HG03135 (cell line): ENCODE measurements around the gene ERC2.
"Not testable (repeated sequence)": the region's sequence is repeated elsewhere in the genome, so short reads cannot be mapped to it uniquely, and the experiment has no call there.

Source experiments
- ATAC-seq: cut with Tn5 transposase; IDR thresholded peaks from one replicate; pipeline ENCODE4 v1.9.1; 2021; ENCODE audit warnings: mild to moderate bottlenecking, moderate library complexity; ENCODE audit not compliant: unreplicated experiment

The ERC2 gene

DNA sequence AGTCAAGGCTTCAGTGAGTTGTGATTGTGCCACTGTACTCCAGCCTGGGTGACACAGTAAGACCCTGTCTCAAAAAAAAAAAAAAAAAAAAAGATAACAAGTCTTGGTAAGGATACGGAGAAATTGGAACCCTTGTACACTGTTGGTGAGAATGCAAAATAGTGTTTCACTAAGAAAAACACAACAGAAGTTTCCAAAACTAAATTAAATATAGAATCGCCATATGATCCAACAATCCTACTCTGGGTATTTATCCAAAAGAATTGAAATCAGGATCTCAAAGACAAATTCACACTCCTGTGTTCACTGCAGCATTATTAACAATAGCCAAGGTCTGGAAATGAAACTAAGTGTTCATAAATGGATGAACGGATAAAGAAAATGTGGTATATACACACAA, 149.4 kb downstream of the ERC2 start:
- ATAC-seq, result no peak

DNA sequence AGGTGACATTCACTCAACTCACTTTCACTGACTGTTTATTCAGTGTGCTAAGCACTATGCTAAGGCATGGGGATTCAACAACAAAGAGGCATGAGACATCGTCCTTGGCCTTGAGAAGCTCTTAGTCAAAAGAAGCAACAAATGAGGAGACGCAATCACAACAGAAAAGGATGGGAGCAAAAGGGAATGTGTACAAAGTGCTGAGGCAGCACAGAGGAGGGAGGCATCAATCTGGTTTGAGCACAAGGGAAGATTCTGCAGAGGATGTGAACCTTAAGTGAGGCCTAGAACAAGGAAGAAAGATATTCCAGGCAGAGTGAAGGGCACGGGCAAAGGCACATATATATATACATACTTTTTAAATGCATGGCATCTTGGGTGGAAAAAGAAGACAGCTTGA, 151.3 kb downstream of the ERC2 start:
- no peak for ATAC-seq

DNA sequence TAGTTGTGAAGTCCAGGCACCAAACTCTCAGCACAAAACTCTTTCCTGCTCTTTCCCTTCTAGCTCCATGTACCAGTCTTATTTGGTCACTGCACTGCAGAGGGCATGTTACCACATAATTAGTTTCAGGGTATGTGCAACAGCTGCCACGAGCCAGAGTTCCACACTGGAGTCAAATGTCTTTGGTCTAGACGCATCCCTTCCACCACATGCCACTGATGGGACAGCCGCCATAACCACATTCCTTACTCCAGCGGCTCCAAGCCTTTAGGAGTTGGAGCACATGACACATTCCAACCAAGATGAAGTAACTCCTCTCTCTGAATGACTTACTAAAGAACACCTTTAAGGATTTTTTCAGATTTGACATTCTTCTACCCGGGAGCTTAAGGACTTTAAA, 153.4 kb downstream of the ERC2 start:
- no peak for ATAC-seq

DNA sequence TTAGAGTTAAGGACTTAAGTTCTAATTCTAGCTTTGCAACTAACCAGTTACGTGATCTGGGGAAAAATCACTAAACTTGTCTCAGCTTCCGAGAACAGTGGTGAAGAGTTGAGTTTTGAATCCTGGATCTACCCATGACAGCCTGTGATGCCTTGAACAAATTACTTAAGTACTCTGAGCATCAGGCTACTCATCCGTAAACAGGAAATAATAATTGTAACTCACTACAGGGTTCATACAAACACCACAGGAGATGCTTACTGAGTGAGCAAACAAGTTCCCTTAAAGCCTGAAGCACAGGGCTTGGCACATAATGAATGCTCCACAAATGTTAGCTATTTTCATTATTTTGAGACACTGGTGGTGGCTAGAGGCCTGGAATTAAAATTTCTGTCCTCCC, 158.8 kb downstream of the ERC2 start:
- no peak for ATAC-seq

DNA sequence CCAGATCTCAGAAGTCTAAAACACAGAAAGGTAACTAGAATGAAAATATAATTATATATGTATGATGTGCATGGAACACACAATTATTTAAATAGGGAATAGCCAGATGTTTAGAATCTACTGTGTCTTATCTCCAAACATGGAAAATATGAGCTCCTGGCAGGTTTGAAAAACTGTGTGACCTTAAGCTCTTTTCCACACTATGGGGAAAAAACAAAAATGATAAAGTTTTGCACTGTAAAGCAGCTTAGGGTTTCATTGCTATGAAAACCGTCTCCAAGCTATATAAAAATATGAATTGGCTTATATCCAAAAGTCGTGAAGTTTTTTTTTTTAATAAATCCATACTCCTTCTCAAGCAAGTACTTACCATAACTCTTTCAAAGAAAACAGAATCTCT, 159.8 kb downstream of the ERC2 start:
- ATAC-seq, result no peak

DNA sequence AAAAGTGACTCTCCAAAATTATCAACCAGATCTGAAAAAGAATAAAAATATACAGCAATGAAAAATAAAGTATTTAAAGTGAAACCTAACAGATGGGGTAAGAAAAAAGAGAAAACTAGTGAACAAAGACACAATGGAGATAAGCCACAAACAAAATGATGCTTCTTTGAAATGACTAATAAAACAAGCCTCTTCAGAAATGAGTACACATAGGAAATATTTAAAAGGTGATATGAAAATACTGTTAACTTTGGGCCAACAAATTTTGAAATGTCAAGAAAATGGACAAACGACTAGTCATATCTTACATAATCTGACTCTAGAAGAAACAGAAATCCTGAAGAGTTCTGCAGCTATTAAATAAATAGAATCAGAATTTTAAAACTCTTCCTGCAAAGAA, 164.2 kb downstream of the ERC2 start:
- no peak for ATAC-seq

DNA sequence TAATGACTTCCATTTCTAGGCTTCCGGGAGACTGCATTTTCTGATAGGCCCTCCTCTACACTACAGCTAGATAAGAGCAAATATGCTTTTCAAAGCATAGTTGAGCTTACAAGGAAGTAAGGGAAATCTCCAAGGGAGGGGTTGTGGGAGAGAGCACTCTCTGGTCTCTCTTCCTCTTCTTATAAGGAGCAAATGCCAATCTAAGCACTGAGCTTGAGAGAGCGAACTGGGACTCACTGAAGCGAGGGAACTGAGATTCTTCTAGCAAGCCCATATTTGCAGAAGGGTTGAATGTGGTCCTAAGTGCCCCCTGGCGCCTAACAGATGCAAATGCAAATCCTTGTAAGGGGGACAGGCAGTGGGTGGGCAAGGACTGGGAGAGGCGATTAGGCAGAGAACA, 164.8 kb downstream of the ERC2 start:
- no peak for ATAC-seq

DNA sequence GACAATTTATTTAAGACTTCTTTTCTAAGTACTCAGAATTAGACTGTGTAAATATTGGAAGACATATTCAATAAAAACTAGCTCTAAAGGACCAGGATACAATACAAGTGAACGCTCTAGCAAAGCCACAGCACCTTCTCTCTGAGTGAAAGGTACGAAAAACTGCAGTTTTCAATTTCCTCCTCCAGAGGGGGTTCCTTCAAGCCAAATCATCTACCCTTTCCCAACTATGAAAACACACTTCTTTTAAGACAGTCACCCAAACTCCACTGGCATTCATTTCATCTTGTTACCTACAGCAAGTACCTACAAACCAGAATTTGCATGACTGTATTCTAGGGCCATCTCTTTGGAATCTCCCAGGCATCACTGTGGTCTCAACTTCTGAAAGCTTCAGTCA, 165.8 kb downstream of the ERC2 start:
- no peak for ATAC-seq

DNA sequence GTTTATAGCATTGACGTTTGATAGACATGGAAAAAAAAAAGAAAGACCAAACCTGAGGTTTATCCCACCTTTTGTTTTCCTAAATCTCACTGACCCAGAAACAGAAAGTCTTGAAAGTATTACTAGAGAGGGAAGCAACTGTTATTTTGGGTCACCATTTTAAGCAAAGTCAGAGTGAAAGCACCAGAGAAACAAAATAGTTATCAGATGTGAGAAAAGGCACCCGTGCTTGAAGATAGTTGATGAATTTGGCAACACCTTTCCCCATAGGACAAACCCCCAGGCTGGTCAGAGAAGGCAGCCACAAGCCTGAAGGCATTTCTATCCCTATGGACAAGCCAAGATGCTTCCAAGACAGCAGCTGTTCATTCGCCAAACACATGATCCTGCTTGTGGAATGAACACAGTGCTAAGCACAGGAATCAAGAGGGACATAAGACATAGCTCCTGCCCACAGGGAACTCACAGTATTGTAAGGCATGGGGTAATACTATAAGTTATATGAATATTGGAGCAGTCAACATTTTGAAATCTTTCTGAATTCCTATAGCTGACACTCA, 170.9 kb downstream of the ERC2 start:
- no peak for ATAC-seq

DNA sequence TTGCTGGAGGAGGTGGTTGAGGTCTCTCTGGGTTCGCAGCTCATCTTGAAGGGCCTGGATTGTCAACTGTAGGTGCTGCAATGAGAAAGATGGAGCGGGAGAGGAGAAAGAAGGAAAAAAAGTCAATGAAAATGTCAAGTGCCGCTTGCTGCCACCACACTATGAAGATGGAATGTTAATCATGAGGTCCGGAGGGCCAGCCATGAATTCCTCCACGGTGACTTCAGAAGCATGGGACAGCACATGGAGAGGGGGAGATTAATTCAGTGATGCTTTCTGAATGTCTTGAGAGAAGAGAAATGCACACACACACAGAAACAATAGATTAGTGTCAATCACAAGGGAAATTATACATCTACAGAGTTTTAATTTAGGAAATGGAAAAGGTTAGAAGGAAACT, 171.9 kb downstream of the ERC2 start:
- ATAC-seq, result no peak

DNA sequence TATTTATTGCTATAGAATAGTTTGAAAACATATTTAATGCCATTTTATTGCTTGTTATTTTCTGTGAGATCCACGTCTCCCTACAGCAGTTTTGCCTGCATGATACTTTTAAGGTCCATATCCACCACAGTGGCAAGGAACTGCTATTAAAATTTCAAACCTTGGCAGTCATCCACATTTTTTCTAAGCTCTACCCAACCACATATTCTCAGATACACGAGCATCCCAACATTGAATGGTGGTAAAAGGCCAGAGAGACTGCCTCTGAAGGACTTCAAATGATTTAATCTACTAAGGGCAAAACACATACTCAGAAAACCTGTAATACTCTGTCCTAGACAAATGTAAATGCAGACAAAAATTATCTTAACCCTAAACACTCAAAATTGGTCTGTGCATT, 173.1 kb downstream of the ERC2 start:
- no peak for ATAC-seq

DNA sequence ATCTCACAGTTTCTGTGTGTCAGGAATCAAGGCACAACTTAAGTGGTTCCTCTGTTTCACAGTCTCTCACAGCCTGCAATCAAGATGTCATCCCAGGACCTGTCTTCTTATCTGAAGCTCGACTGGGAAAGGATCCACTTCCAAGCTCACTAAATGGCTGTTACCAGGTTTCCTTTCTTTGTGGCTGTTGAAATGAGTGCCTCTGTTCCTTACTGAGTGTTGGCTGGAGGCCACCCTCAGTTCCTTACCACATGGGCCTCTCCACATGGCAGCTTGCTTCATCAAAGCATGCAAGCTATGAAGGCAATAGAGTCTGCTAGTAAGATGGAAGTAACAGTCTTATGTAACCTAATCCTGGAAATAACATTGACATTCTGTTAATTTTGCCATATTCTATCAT, 174.0 kb downstream of the ERC2 start:
- no peak for ATAC-seq

DNA sequence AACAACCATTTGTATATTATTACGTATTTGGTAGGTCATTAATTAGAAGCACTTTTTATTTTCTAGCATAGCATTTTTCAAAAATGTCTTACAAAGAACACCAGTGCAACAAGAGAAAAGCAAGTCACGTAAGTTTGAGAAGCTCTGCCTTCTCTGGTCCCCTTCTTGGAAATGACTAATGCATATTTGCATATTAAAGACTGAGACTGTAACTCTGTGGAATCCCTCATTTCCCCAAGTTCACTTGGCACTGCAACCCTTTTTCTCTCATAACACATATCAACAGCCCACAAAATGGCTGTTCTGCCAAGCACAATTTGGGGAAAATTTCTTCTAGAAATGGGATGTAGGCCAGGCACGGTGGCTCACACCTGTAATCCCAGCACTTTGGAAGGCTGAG, 176.3 kb downstream of the ERC2 start:
- no peak for ATAC-seq

DNA sequence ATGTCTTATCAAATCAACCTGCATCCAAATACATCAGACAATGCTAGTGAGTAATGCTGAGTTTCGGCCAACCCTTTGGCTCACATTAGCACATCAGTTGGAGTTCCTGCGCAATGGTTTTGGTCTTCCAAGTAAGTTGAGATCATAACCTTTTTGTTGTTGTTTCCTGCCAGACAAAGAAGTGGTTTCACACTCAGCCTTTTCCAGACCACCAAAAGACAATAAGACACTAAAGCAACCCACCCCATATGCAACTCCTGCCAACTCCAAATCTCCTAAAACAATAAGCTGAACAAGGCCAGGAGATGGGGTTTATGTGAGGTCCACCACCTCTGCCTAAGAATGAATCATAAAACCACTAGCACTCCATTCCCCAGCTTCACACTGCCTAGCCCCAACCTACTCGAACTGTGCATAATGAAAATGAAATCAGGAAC, 177.0 kb downstream of the ERC2 start:
- ATAC-seq, result no peak

DNA sequence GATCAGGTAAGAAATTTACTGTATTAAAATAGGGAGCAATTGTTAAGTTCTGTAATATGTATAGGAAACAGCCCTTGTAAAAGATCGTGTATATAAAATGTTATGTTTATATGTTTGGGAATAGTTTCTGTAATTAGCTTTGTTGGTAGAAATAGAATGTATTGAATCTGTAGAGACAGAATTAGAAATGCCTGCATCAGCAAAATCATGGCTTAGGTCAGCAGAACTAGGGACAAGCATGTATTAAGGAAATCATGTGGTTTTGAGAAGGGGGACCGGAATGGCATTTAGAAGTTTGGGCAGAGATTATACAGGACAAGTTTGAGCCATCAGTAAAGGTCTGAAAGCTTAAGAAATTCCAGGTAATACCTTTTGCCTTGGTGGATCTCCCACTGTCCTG, 177.9 kb downstream of the ERC2 start:
- ATAC-seq, result no peak

DNA sequence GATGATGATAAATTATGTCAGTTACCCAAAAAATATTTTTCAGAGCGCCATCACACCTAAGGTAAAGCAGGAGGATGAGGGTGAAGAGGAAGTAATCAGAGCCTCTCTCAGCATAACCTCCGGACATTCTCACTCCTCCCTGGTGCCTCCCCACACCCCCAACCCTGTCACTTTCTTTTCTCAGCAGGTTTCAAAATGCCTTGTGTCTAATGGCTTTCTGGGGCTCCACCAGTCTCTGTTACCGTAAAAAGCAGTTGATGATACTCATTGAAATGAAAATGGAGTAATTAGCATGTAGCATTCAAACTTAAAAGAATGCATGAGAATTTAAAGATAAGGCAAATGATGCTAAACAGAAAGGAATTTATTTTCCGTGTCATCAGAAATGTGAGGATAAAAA, 180.0 kb downstream of the ERC2 start:
- ATAC-seq, result no peak

DNA sequence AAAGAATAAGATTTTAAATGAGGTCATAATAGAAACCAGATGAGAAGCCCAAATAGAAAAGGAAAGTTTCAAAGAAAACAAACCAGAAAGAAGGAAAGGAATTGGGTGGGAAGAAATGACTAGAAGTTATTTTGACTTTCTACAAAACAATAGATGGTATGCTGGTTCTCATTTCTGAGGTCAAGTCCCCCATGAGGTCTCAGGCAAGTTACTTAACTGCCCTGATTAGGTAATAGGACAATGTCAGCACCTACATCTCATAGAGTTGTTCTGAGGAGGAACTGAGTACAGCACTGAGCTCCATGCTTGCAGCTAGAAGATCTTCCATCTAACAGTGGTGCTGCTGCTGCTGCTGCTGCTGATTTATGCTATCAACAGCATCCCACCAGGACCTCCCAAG, 185.9 kb downstream of the ERC2 start:
- ATAC-seq, result no peak

DNA sequence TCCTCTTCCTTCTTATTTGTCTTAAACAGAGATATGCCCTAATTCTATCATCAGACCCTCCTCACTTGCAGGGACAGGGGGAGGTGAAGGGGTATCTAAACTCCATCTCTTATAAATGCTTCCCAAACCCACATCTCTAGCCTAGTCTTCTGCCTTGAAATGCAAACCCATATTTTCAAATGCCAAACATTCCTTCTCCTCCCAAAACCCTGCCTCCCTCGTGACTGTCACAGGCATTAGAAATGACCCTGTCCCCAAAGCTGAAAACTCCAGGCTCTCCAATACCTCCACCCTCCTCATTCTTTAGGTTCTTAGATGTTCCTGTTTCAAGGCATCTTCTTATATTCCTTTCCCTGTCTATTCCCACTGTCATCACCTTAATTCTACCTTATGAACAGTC, 191.0 kb downstream of the ERC2 start:
- ATAC-seq, result no peak

DNA sequence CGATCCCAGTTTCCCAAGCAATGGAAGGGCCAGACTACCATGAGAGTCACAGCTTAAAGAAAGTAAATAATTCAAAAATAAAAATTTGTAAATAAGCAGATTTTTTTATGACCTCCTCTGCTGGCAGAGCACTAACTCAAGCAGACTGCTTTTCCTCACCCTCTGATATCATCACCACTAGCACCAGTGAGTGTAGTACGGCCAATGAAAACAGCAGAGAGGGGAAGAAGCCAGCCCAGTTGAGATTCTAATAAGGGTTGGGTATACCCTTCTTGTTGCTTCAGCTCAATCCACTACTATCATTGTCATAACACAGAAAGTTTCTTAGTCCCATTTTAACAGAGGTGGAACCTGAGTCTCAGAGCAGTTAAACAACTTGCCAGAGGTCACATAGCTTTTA, 193.1 kb downstream of the ERC2 start:
- ATAC-seq, result no peak

DNA sequence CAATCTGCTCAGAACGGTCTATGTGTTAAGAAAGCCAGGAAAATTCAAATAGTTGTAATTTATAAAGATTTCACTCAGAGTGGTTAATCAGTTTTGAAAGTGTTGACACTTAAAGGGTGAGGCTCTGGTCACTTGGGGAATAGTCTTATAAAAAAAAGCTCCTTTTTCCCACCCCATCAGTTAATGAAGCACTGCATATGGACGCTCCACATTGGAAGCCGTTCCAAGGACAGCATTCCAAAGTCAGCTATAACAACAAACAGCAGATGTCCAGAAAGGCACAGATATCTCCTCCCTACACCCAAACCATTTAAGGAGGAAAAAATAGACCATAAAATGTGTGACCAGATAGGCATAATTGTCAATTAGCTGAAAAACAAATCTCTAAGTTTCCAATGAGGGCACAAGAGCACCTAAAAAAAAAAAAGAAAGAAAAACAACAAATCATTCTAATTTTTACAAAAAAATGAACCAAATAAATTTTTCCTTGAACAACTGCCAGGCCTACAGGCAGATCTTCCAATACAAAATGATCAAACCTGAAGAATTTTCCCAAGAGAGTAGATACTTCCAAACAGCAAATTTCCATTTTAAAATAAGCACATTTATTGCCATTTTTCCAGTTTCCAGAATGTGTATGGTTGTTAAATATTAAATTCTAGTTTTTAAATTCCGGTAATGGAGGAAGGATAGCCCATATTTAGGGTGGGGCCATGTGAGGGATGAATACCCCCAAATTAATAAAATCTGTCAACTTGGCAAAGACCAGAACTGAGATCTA, 198.3 kb downstream of the ERC2 start:
- ATAC-seq, result no peak

DNA sequence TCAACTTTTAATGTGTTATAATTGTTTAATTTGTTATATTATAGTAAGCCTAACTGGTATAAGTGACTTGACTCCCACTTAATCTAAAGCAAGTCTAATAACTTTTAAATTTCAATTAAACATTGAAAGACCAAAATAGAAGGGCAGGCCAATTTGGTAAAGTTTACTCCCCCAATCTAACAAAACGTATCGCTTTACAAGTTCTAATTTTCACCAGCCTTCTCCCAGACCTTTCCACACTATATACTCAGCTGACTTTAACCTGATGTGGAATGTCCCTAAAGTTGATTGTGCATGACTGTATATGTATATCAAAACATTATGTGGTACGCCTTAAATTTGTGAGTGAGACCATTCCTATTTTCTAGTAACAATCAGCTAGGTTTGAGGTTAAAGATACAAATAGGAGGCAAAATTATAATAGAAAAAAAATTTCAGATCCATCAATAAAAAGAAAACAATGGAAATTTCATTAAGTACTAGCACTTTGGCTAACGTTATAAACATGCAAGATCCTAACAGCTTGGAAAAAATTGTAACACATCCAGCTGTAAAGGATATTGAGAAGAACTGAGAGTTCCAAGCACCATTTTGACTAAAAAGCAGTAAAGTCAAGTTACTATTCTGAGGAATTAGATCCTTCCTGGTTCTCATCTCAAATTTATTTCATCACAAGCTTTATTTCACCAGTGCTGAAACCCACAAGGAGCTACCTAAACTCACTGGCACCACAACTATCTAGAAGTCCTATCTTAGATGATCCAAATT, 199.5 kb downstream of the ERC2 start:
- ATAC-seq, result no peak

DNA sequence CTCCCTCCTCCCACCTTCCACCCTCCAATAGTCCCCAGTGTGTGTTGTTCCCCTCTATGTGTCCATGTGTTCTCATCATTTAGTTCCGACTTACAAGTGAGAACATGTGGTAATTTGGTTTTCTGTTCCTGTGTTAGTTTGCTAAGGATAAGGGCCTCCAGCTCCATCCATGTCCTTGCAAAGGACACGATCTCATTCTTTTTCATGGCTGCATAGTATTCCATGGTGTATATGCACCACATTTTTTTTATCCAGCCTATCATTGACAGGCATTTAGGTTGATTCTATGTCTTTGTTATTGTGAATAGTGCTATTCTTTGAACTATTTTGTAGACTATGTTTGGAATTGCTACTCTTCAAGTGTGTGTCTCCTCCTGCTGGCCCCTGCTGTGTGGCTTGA, 206.4 kb downstream of the ERC2 start:
- ATAC-seq, result not testable (repeated sequence)
